ENCODE measurements around the gene CPED1.

CPED1 gene

DNA sequence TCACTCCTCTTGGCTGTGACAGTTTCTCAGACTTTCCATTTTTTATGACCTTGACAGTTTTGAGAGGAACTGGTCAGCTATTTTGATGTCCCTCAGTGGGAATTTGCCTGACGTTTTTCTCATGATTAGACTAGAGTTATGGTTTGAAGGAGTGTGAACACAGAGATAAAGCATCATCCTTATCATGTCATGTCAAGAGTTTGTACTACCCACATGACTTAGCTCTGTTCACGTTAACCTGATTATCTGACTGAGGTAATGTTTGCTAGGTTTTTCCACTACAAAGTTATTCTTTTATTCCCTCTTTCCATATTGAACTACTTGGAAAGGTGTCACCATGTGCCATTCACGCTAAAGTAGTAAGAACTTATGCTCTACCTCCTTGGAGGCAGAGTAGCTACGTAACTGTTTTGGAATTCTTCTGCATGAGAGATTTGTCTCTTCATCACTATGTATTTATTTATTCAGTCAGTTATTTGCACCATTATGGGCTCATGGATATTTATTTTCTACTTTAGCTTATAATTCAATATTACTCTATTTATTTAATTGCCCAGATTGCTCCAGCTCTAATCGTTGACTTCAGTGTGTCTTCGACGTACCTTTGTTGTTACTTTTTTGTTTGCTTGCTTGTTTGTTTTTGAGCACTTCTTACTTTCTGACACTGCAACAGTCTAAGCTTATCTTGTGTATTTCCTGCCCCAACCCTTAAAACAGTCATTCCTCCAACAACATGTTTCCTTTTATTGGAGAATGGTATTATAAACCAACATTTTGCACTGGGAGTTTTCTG lies 50.4 kb downstream of the CPED1 start:
- TF ChIP-seq, protein P1, sequence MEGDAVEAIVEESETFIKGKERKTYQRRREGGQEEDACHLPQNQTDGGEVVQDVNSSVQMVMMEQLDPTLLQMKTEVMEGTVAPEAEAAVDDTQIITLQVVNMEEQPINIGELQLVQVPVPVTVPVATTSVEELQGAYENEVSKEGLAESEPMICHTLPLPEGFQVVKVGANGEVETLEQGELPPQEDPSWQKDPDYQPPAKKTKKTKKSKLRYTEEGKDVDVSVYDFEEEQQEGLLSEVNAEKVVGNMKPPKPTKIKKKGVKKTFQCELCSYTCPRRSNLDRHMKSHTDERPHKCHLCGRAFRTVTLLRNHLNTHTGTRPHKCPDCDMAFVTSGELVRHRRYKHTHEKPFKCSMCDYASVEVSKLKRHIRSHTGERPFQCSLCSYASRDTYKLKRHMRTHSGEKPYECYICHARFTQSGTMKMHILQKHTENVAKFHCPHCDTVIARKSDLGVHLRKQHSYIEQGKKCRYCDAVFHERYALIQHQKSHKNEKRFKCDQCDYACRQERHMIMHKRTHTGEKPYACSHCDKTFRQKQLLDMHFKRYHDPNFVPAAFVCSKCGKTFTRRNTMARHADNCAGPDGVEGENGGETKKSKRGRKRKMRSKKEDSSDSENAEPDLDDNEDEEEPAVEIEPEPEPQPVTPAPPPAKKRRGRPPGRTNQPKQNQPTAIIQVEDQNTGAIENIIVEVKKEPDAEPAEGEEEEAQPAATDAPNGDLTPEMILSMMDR (conservative IDR thresholded peaks at IDR 0.05), result no peak
- H3K27ac ChIP-seq, result no peak overlapping the region

DNA sequence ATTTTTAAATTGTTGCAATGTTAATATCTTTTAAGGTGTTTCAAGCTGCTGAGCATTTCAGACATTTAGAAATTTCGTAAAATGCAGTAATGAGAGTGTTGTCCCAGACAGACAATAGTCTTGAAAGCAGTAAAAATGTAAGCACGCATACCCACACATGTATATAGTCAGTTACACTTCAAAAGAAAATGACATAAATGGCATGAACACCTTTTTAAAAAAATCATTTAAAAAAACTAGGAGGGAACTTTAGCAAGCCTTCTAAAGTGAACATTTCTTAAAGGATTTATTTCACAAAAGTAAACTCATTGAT lies 51.0 kb downstream of the CPED1 start:
- TF ChIP-seq, protein P1 (conservative IDR thresholded peaks at IDR 0.05), result no peak
- H3K27ac ChIP-seq, result no peak overlapping the region

DNA sequence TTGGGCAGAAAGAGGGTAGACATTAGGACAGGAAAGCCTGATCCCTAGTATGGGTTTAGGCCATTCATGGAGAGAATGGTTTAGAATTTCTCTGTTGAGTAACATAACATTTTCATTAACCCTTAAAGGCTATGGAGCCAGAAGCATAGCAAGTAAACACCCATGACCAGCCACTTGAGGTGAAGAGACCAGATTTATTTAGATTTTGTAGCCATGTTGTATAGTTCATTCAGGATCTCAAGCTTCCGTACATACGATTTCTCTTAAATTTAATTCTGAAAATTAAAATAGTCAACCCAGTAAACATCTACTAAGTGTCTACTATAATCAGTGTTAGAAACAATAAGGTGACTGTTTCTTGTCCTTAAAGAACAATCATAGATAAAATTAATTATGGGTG lies 51.5 kb downstream of the CPED1 start:
- TF ChIP-seq, protein P1 (conservative IDR thresholded peaks at IDR 0.05), result no peak
- H3K27ac ChIP-seq, result no peak overlapping the region

DNA sequence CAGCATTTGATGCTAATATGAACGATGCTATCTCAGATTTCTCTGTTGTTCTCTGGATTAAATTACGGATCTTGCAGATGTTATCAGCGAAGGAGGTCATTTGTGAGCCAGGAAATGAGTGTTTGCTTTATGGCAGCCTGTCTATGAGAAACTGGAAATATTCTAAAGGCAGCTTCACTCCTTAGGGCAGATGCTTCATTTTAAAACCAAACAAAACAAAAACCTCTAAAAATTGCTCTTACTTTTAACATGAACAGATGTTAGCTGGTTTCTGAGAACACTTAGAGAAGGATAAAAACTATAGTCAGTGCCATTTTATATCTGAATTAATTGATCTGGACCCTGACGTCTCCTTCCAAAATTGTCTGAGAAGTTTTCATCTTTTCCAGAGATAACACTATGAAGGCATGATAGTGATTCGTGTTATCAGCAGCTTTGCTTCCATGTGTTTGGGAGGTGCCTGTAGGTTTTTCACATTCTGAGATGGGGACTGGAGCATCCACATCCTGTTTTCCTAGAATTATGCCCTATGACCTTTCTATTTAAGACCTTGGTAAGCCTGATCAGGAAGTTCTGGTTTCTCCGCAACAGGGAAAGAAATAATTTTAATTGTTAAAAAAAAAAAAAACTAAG lies 53.1 kb downstream of the CPED1 start:
- TF ChIP-seq, protein P1 (conservative IDR thresholded peaks at IDR 0.05), result no peak
- peak overlapping the region; percentile 78 for H3K27ac ChIP-seq

DNA sequence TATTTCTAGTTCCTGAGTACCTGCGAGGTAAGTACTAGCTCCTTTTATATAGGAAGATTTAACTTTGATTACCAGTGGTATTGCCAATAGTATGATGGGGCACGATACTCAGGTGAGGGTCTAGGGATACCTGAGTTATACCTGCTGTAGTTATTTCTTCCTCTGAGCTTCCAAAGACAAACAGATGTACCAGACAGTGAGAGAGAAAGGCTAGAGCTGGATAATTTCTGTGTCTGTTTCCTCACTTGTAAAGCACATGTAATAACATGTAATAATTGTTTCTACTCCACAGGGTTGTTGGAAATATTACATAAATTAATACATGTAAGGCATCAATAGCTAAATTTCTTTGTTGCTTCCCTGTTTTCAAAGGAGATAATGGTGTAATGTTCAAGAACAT lies 53.7 kb downstream of the CPED1 start:
- H3K27ac ChIP-seq, result peak overlapping the region; percentile 78
- TF ChIP-seq, protein P1 (conservative IDR thresholded peaks at IDR 0.05), result no peak

DNA sequence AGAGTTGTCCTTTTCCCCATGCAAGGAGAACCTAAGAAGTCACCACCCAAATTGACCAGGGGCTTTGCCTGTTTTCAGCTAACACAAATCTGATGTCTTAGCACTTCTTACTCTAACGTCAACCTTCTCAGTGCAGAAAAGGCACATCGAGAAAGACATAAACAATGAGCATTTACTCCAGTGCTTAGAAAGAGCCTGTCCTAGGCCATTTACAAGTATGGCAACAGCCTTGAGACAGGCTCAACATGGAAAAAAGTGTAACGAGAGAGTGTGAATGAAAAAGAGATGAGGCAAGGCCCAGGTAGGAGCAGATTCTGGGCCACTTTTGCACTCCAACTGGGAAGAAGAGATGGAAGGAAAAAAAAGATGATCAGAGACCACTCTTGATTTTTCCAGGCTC lies 54.4 kb downstream of the CPED1 start:
- peak overlapping the region; percentile 78 for H3K27ac ChIP-seq
- TF ChIP-seq, protein P1 (conservative IDR thresholded peaks at IDR 0.05), result no peak

DNA sequence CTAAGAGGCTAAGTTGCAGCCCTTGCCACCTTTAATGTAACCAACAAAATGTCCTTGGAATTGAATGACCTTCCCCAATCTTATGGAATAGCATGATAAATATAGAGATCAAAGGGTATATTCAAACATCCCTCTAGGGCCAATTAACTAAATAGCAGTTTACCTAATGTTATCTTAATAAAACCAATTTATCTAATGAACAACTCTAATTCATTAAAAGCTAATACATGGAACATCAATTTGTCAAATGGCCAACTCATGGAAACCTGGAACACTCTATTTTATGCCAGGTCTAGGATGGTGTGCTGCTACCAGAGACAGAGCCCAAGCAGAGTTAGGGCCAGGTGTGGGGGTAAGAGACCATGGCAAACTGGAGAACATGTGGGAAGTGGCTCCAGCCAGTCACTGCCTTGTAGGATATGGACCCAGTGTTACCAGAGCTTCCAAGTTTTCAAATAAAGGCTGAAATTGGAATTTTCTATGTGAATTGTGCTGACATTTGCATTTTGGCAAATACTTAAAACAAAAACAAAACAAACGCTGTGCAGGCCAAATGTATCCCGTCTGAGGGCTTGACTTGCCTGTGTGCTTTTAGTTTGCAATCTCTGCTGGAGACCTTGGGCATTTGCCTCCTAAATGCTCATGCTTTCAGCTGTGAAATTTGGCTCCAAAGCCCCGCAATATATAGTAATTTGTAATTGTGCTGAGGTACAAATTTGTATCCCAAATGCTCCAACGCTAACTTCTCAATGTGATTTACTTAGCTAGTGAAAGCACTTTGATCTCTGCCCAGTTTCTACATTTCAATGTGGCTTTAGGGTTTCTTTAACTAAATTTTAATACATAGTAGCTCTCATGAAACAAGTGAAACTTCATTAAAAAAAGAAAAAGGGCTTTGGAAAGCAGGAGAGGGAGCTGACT lies 55.1 kb downstream of the CPED1 start:
- peak overlapping the region; percentile 78; the same call in 1 of the 2 replicates for H3K27ac ChIP-seq
- TF ChIP-seq, protein P1 (conservative IDR thresholded peaks at IDR 0.05), result no peak
